WTC11 (cell line): Measurements from ENCODE around the gene BRAF.
"Not testable (repeated sequence)": the region's sequence is repeated elsewhere in the genome, so short reads cannot be mapped to it uniquely, and the experiment has no call there.

Experiments used
- CREM ChIP-seq: sonication (generic); formaldehyde crosslinking; IDR thresholded peaks from 2 replicates; pipeline ENCODE4 v1.8.1; 2022; ENCODE audit warnings: mild to moderate bottlenecking, missing genetic modification reagents, moderate library complexity
- CTCF ChIP-seq: fragments of 200-600 bp; IDR thresholded peaks from 2 replicates; pipeline ENCODE4 v1.8.0; 2022; ENCODE audit warnings: antibody characterized with exemption
- E2F4 ChIP-seq: sonication (generic); formaldehyde crosslinking; IDR thresholded peaks from 2 replicates; pipeline ENCODE4 v1.8.1; 2022; ENCODE audit warnings: low read depth, mild to moderate bottlenecking, moderate library complexity, missing genetic modification reagents, borderline replicate concordance
- HMGXB4 ChIP-seq: sonication (generic); formaldehyde crosslinking; IDR thresholded peaks from 2 replicates; pipeline ENCODE4 v1.8.1; 2023; ENCODE audit warnings: mild to moderate bottlenecking, moderate library complexity, missing genetic modification reagents
- MAX ChIP-seq: sonication (generic); formaldehyde crosslinking; IDR thresholded peaks from 2 replicates; pipeline ENCODE4 v1.8.0; 2022; ENCODE audit warnings: mild to moderate bottlenecking, missing genetic modification reagents
- NFE2L1 ChIP-seq: sonication (generic); formaldehyde crosslinking; IDR thresholded peaks from 2 replicates; pipeline ENCODE4 v1.8.1; 2023; ENCODE audit warnings: missing genetic modification reagents
- RORB ChIP-seq: fragments of 250-450 bp; sonication (Bioruptor Pico); IDR thresholded peaks from 2 replicates; pipeline ENCODE4 v1.9.0; 2021; ENCODE audit warnings: mild to moderate bottlenecking
- USF1 ChIP-seq: sonication (generic); formaldehyde crosslinking; IDR thresholded peaks from 2 replicates; pipeline ENCODE4 v1.8.0; 2022; ENCODE audit warnings: mild to moderate bottlenecking, missing genetic modification reagents
- ZNF232 ChIP-seq: sonication (generic); formaldehyde crosslinking; IDR thresholded peaks from 2 replicates; pipeline ENCODE4 v1.8.0; 2022; ENCODE audit warnings: mild to moderate bottlenecking, missing genetic modification reagents

GRCh38 chr7:140765441-140765840 lies 159.3 kb downstream of the BRAF start:
- TF ChIP-seq NFE2L1 (CRISPR knock-in tag); CTCF; MAX (CRISPR knock-in tag); E2F4 (CRISPR knock-in tag); CREM (CRISPR knock-in tag); USF1 (CRISPR knock-in tag); ZNF232 (CRISPR knock-in tag); RORB (CRISPR knock-in tag); HMGXB4 (CRISPR knock-in tag): not testable (repeated sequence)
